Activated CD4-positive, alpha-beta memory T cell treated with anti-CD3 and anti-CD28 coated beads for 36 hours (primary cell): ENCODE data around the gene ZNF276. TPM values are rescaled to one million over a fixed set of nuclear protein-coding genes. Genes with fewer than 3 reads are reported as not detected.
"Not testable (repeated sequence)": the region's sequence is repeated elsewhere in the genome, so short reads cannot be mapped to it uniquely, and the experiment has no call there.

Source experiments
- CTCF ChIA-PET: fragments of 350-600 bp; sonication (Branson Sonifier 250); formaldehyde crosslinking; loops from one replicate; lab custom pipeline; 2021; ENCODE audit warnings: antibody characterized with exemption, inconsistent platforms; lab: Charles Lee
- POLR2A ChIA-PET: fragments of 350-600 bp; sonication (Branson Sonifier 250); formaldehyde crosslinking; loops from one replicate; lab custom pipeline; 2021; ENCODE audit warnings: antibody characterized with exemption; lab: Charles Lee
- DNase-seq: peaks from one replicate; pipeline ENCODE4 v3.0.0-alpha.2; 2020
- H3K27ac Mint-ChIP-seq: one replicate; pipeline ENCODE4 v1.8.0; 2021; ENCODE audit warnings: mixed read lengths
- H3K27me3 Mint-ChIP-seq: one replicate; pipeline ENCODE4 v1.8.0; 2021; ENCODE audit warnings: mixed read lengths
- H3K36me3 Mint-ChIP-seq: one replicate; pipeline ENCODE4 v1.8.0; 2021; ENCODE audit warnings: mixed read lengths
- H3K4me1 Mint-ChIP-seq: one replicate; pipeline ENCODE4 v1.8.0; 2021; ENCODE audit warnings: low read depth, mixed read lengths
- H3K4me3 Mint-ChIP-seq: one replicate; pipeline ENCODE4 v1.8.0; 2021; ENCODE audit warnings: mild to moderate bottlenecking, mixed read lengths
- H3K9me3 Mint-ChIP-seq: one replicate; pipeline ENCODE4 v1.8.0; 2021; ENCODE audit warnings: mixed read lengths
- intact Hi-C: fragments of 100-400 bp; cut with micrococcal nuclease; formaldehyde crosslinking; loops from one replicate; pipeline ENCODE4 v1.15.1; 2023
- total RNA-seq, 2 experiments: library from RNA; stranded (reverse); gene quantifications; one replicate each; pipeline ENCODE4 v1.2.3, GENCODE V29; 2021

ZNF276 gene
- total RNA-seq, 2 experiments from 2014 or later: 22.1 to 25.6 TPM

- peaks cover 15% of the 10 kb centered on the region for H3K4me1 Mint-ChIP-seq
- no peak overlapping the region for H3K4me3 Mint-ChIP-seq
- DNase-seq: no peak
- ChIA-PET POLR2A (no interaction called here), CTCF (no interaction called here)
- H3K27me3 Mint-ChIP-seq: no peaks in the 10 kb centered on the region
- no peaks in the 10 kb centered on the region for H3K9me3 Mint-ChIP-seq
- H3K36me3 Mint-ChIP-seq: peaks cover 23% of the 10 kb centered on the region
- H3K27ac Mint-ChIP-seq: no peak overlapping the region
- intact Hi-C loops: no loop called here
These were observed 30.9 kb upstream of the ZNF276 start for GRCh38 chr16:89690392-89690901.

- Mint-ChIP-seq H3K27me3 (no peaks in the 10 kb centered on the region), H3K4me3 (no peak overlapping the region), H3K36me3 (peaks cover 23% of the 10 kb centered on the region), H3K4me1 (peaks cover 17% of the 10 kb centered on the region), H3K9me3 (no peaks in the 10 kb centered on the region), H3K27ac (no peak overlapping the region)
- intact Hi-C loops: no loop called here
- CTCF ChIA-PET: no interaction called here
- DNase-seq: no peak
- POLR2A ChIA-PET: interaction anchor here (0.6 kb wide), 1 partner anchor 33 kb away, joined by 5 read pairs; no protein-coding TSS in a partner anchor
These were observed 29.9 kb upstream of the ZNF276 start for GRCh38 chr16:89691231-89691985.

- Mint-ChIP-seq H3K36me3 (peaks cover 23% of the 10 kb centered on the region), H3K4me3 (no peak overlapping the region), H3K4me1 (peaks cover 18% of the 10 kb centered on the region), H3K27ac (no peak overlapping the region), H3K27me3 (no peaks in the 10 kb centered on the region), H3K9me3 (no peaks in the 10 kb centered on the region)
- POLR2A ChIA-PET: interaction anchor here (0.6 kb wide), 1 partner anchor 34 kb away, joined by 5 read pairs; no protein-coding TSS in a partner anchor
- intact Hi-C loops: no loop called here
- CTCF ChIA-PET: no interaction called here
- DNase-seq: no peak
These were observed 29.3 kb upstream of the ZNF276 start for GRCh38 chr16:89691986-89692569.

- H3K9me3 Mint-ChIP-seq: no peaks in the 10 kb centered on the region
- ChIA-PET POLR2A (no interaction called here), CTCF (no interaction called here)
- DNase-seq: no peak
- H3K4me1 Mint-ChIP-seq: peaks cover 8% of the 10 kb centered on the region
- H3K4me3 Mint-ChIP-seq: no peak overlapping the region
- no peaks in the 10 kb centered on the region for H3K27me3 Mint-ChIP-seq
- intact Hi-C loops: no loop called here
- H3K27ac Mint-ChIP-seq: no peak overlapping the region
- H3K36me3 Mint-ChIP-seq: peaks cover 17% of the 10 kb centered on the region
These were observed 28.0 kb upstream of the ZNF276 start for GRCh38 chr16:89693289-89693731.

GRCh38 chr16:89693931-89694783 lies 27.2 kb upstream of the ZNF276 start:
- ChIA-PET CTCF (interaction anchor here (1.3 kb wide), 1 partner anchor 12 kb away, joined by 5 read pairs; no protein-coding TSS in a partner anchor), POLR2A (no interaction called here)
- intact Hi-C loops: no loop called here
- Mint-ChIP-seq H3K9me3 (no peaks in the 10 kb centered on the region), H3K27ac (no peak overlapping the region), H3K4me1 (peaks cover 9% of the 10 kb centered on the region), H3K4me3 (no peak overlapping the region), H3K36me3 (peaks cover 17% of the 10 kb centered on the region), H3K27me3 (no peaks in the 10 kb centered on the region)
- no peak for DNase-seq

- H3K27ac Mint-ChIP-seq, H3K9me3 Mint-ChIP-seq, intact Hi-C loops, DNase-seq, POLR2A ChIA-PET, H3K27me3 Mint-ChIP-seq, H3K4me3 Mint-ChIP-seq: not testable (repeated sequence)
- H3K4me1 Mint-ChIP-seq: peaks cover 11% of the 10 kb centered on the region
- CTCF ChIA-PET: interaction anchor here (1.3 kb wide), 1 partner anchor 11 kb away, joined by 5 read pairs; no protein-coding TSS in a partner anchor
- H3K36me3 Mint-ChIP-seq: peaks cover 17% of the 10 kb centered on the region
These were observed 26.6 kb upstream of the ZNF276 start for GRCh38 chr16:89694784-89695085.

- Mint-ChIP-seq H3K9me3 (no peaks in the 10 kb centered on the region), H3K27ac (no peak overlapping the region), H3K36me3 (peaks cover 14% of the 10 kb centered on the region), H3K4me1 (peaks cover 15% of the 10 kb centered on the region), H3K4me3 (no peak overlapping the region), H3K27me3 (no peaks in the 10 kb centered on the region)
- no peak for DNase-seq
- intact Hi-C loops: no loop called here
- CTCF ChIA-PET: interaction anchor here (1.3 kb wide), 1 partner anchor 11 kb away, joined by 5 read pairs; no protein-coding TSS in a partner anchor
- POLR2A ChIA-PET: no interaction called here
These were observed 26.1 kb upstream of the ZNF276 start for GRCh38 chr16:89695086-89695874.

GRCh38 chr16:89695875-89696669 lies 25.3 kb upstream of the ZNF276 start:
- no peak for DNase-seq
- intact Hi-C loops: no loop called here
- peaks cover 12% of the 10 kb centered on the region for H3K36me3 Mint-ChIP-seq
- H3K4me1 Mint-ChIP-seq: peaks cover 15% of the 10 kb centered on the region
- no peaks in the 10 kb centered on the region for H3K9me3 Mint-ChIP-seq
- no peaks in the 10 kb centered on the region for H3K27me3 Mint-ChIP-seq
- H3K4me3 Mint-ChIP-seq: no peak overlapping the region
- CTCF ChIA-PET: interaction anchor here (1.6 kb wide), 1 partner anchor 165 kb away, joined by 5 read pairs; no protein-coding TSS in a partner anchor
- POLR2A ChIA-PET: interaction anchor here (0.6 kb wide), 1 partner anchor 244 kb away, joined by 3 read pairs; no protein-coding TSS in a partner anchor
- no peak overlapping the region for H3K27ac Mint-ChIP-seq

GRCh38 chr16:89696670-89697128 lies 24.6 kb upstream of the ZNF276 start:
- peaks cover 15% of the 10 kb centered on the region for H3K4me1 Mint-ChIP-seq
- DNase-seq: peak; percentile 49
- no peaks in the 10 kb centered on the region for H3K27me3 Mint-ChIP-seq
- POLR2A ChIA-PET: no interaction called here
- CTCF ChIA-PET: interaction anchor here (1.6 kb wide), 1 partner anchor 164 kb away, joined by 5 read pairs; no protein-coding TSS in a partner anchor
- no peak overlapping the region for H3K27ac Mint-ChIP-seq
- peaks cover 8% of the 10 kb centered on the region for H3K36me3 Mint-ChIP-seq
- intact Hi-C loops: no loop called here
- H3K9me3 Mint-ChIP-seq: no peaks in the 10 kb centered on the region
- H3K4me3 Mint-ChIP-seq: no peak overlapping the region

GRCh38 chr16:89697161-89697615 lies 24.1 kb upstream of the ZNF276 start:
- H3K27me3 Mint-ChIP-seq: no peaks in the 10 kb centered on the region
- no peak overlapping the region for H3K4me3 Mint-ChIP-seq
- no peaks in the 10 kb centered on the region for H3K9me3 Mint-ChIP-seq
- intact Hi-C loops: no loop called here
- peaks cover 8% of the 10 kb centered on the region for H3K36me3 Mint-ChIP-seq
- peaks cover 17% of the 10 kb centered on the region for H3K4me1 Mint-ChIP-seq
- POLR2A ChIA-PET: no interaction called here
- no peak overlapping the region for H3K27ac Mint-ChIP-seq
- no peak for DNase-seq
- CTCF ChIA-PET: interaction anchor here (1.6 to 6.3 kb wide), 2 partner anchors 96 to 163 kb away, joined by 5 to 38 read pairs; no protein-coding TSS in a partner anchor
